Measurements from ENCODE around the gene GP9. TPM values are rescaled to one million over a fixed set of nuclear protein-coding genes. Genes with fewer than 3 reads are reported as not detected.
A peak's percentile ranks its signal among the peaks of the same experiment; 100 is the strongest.

GP9 gene
- total RNA-seq, 1 experiment from 2014 or later = not detected

- Mint-ChIP-seq H3K27me3 (ENCODE audit: unreplicated experiment) (peaks cover 22% of the 10 kb centered on the region), H3K27ac (ENCODE audit: unreplicated experiment) (no peak overlapping the region), H3K4me1 (ENCODE audit: low read depth, unreplicated experiment) (peaks cover 27% of the 10 kb centered on the region), H3K36me3 (ENCODE audit: insufficient read depth, unreplicated experiment) (peaks cover 10% of the 10 kb centered on the region), H3K4me3 (ENCODE audit: low read depth, unreplicated experiment) (no peak overlapping the region), H3K9me3 (ENCODE audit: low read depth, unreplicated experiment) (no peaks in the 10 kb centered on the region)
- TF ChIP-seq CTCF (IDR thresholded peaks at IDR 0.05; ENCODE audit: unreplicated experiment) = no peak
- CTCF ChIA-PET = interaction anchor here (0.6 to 0.7 kb wide), 2 partner anchors 13 to 105 kb away, joined by 5 to 10 read pairs; no protein-coding TSS in a partner anchor
- intact Hi-C loops (cut with micrococcal nuclease; ENCODE audit: unreplicated experiment) = no loop called here
- DNase-seq = no peak
- BruUV-seq (replicated peaks) = no TSS peak
These were observed 3.3 kb upstream of the GP9 start for GRCh38 chr3:129057249-129057648.

DNA sequence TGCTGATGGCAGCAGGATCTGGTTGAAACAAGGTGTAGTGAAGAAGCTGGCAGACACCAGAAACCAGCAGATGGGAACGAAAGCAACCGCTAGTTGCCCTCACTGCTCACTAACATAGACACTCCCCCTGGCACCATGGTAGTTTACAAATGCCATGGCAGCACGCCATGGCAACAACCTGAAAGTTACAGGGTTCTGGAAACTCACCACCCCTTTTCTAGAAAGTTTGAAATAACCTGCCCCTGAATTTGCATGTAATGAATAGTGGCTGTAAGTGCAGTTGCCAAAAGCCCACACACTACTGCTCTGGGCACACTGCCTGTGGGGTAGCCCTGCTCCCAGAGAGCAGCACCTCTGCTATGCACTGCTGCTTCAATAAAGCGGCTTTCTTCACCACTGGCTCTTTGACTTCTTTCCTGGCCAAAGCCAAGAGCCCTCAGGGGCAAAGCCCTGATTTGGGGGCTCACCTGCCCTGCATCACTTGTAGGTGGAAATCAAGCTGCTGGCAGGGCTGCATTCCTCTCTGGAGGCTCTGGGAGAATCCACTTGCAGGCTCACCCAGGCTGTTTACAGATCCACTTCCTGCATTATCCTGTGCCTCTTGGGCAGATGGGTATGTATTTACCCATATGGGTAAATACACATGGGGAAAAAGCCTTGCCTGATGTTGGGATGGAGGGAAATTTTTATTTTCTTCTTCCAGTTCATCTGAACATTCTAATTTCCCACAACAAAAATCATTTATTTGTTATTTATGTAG is 2.0 kb upstream of the GP9 start:
- no peak overlapping the region for H3K27ac Mint-ChIP-seq (ENCODE audit: unreplicated experiment)
- peak; percentile 38 for DNase-seq
- no TSS peak for BruUV-seq (replicated peaks)

GRCh38 chr3:129059311-129059958 is 1.1 kb upstream of the GP9 start:
- Mint-ChIP-seq H3K36me3 (ENCODE audit: insufficient read depth, unreplicated experiment) (peaks cover 4% of the 10 kb centered on the region), H3K9me3 (ENCODE audit: low read depth, unreplicated experiment) (no peaks in the 10 kb centered on the region), H3K4me1 (ENCODE audit: low read depth, unreplicated experiment) (peaks cover 23% of the 10 kb centered on the region), H3K27me3 (ENCODE audit: unreplicated experiment) (peaks cover 36% of the 10 kb centered on the region), H3K4me3 (ENCODE audit: low read depth, unreplicated experiment) (no peak overlapping the region), H3K27ac (ENCODE audit: unreplicated experiment) (no peak overlapping the region)
- intact Hi-C loops (cut with micrococcal nuclease; ENCODE audit: unreplicated experiment) = no loop called here
- TF ChIP-seq CTCF (IDR thresholded peaks at IDR 0.05; ENCODE audit: unreplicated experiment) = no peak
- no peak for DNase-seq
- BruUV-seq (replicated peaks) = no TSS peak
- CTCF ChIA-PET = interaction anchor here (1.1 kb wide), 1 partner anchor 43 kb away, joined by 4 read pairs; no protein-coding TSS in a partner anchor

More for the DNA sequence above, 2.0 kb upstream of the GP9 start:
- no peak for TF ChIP-seq CTCF (IDR thresholded peaks at IDR 0.05; ENCODE audit: unreplicated experiment)
- Mint-ChIP-seq H3K27me3 (ENCODE audit: unreplicated experiment) (peaks cover 36% of the 10 kb centered on the region), H3K4me1 (ENCODE audit: low read depth, unreplicated experiment) (peaks cover 26% of the 10 kb centered on the region), H3K36me3 (ENCODE audit: insufficient read depth, unreplicated experiment) (peaks cover 7% of the 10 kb centered on the region), H3K9me3 (ENCODE audit: low read depth, unreplicated experiment) (no peaks in the 10 kb centered on the region), H3K4me3 (ENCODE audit: low read depth, unreplicated experiment) (no peak overlapping the region)
- CTCF ChIA-PET = interaction anchor here (1.1 kb wide), 1 partner anchor 42 kb away, joined by 4 read pairs; no protein-coding TSS in a partner anchor
- intact Hi-C loops (cut with micrococcal nuclease; ENCODE audit: unreplicated experiment) = no loop called here

DNA sequence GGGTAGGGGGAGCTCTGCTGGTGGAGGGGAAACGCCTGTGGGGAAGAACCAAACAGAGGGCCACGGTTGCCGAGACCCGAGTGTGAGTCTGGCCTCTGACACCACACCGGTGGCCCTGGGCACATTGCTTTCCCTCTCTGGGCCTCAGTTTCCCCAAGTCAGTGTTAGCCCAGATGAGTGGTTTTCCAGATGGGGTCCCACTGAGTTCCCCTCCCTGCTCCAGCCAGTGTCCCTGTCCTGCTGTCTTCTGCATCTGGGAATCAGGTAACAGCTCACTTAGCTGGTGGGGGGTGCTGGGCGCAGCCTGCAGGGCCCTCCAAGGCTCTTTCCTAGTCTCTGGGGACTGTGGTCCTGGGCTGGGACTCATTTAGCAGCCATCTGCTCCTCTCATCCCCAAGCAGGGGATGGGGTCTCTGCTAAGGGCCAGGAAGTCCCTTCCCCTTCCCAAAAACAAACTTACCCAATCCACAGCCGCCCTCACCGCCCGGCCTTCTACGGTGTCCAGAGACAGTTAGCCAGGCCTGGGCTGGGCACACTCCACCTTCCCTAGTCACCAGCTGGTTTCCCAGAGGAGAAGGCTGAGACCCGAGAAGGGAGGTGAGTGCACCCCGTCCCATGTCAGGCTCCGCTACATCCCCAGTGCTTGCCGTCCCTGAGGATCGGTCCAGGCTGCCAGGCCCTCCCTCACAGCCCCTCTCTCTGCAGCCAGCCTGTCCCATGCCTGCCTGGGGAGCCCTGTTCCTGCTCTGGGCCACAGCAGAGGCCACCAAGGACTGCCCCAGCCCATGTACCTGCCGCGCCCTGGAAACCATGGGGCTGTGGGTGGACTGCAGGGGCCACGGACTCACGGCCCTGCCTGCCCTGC is 676 bp downstream of the GP9 start:
- no TSS peak for BruUV-seq (replicated peaks)

More for the DNA sequence above, 676 bp downstream of the GP9 start:
- no peak for DNase-seq
- Mint-ChIP-seq H3K4me1 (ENCODE audit: low read depth, unreplicated experiment) (peaks cover 9% of the 10 kb centered on the region), H3K36me3 (ENCODE audit: insufficient read depth, unreplicated experiment) (peaks cover 4% of the 10 kb centered on the region), H3K9me3 (ENCODE audit: low read depth, unreplicated experiment) (no peaks in the 10 kb centered on the region), H3K27me3 (ENCODE audit: unreplicated experiment) (peaks cover 39% of the 10 kb centered on the region), H3K4me3 (ENCODE audit: low read depth, unreplicated experiment) (no peak overlapping the region), H3K27ac (ENCODE audit: unreplicated experiment) (no peak overlapping the region)
- TF ChIP-seq CTCF (IDR thresholded peaks at IDR 0.05; ENCODE audit: unreplicated experiment) = no peak
- intact Hi-C loops (cut with micrococcal nuclease; ENCODE audit: unreplicated experiment) = no loop called here
- CTCF ChIA-PET = no interaction called here
